ENCODE results near the gene EIF4H.

EIF4H gene

GRCh38 chr7:74183142-74183541, 9.0 kb downstream of the EIF4H start:
- H3K27ac ChIP-seq = peak overlapping the region; percentile 57
- TF ChIP-seq, protein P1, sequence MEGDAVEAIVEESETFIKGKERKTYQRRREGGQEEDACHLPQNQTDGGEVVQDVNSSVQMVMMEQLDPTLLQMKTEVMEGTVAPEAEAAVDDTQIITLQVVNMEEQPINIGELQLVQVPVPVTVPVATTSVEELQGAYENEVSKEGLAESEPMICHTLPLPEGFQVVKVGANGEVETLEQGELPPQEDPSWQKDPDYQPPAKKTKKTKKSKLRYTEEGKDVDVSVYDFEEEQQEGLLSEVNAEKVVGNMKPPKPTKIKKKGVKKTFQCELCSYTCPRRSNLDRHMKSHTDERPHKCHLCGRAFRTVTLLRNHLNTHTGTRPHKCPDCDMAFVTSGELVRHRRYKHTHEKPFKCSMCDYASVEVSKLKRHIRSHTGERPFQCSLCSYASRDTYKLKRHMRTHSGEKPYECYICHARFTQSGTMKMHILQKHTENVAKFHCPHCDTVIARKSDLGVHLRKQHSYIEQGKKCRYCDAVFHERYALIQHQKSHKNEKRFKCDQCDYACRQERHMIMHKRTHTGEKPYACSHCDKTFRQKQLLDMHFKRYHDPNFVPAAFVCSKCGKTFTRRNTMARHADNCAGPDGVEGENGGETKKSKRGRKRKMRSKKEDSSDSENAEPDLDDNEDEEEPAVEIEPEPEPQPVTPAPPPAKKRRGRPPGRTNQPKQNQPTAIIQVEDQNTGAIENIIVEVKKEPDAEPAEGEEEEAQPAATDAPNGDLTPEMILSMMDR (conservative IDR thresholded peaks at IDR 0.05) = no peak

DNA sequence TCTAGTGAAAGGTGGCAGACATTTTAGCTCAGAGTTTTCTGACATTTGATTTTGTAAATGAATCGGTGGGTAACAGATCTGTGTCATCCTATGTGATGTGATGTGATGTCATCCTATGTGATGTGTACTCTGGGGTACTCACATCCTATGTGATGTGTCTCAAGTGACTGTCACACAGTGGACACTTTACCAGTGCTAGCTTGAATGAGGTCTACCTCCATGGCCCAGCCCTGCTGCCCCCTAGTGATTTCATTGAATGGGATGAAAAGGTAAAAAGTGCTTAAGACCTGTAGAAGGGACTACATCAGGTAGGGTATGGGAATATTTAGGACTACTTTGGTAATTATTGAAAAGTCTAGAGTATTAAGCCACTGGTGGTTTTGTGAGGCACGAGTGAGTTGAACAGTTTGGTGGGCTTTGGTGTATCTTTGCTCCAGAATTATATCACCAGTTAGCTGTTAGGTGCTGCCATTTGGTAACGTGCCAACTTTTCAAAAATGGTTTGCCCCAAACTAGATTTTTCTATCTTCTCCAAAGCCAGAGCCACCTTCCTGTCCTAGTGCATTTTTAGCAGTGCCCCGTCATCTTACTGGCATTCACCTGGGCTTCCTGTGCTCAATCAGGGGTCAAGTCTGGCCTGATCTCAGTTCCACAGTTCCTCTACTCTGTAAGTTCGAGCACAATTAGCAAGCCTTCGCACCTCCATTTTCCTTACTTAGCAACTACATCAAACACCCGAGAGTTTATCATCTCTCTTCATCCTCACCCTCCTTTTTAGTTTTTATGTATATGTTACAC, 9.7 kb downstream of the EIF4H start:
- peak overlapping the region; percentile 57 for H3K27ac ChIP-seq
- TF ChIP-seq, protein P1 (conservative IDR thresholded peaks at IDR 0.05) = peak; percentile 52

DNA sequence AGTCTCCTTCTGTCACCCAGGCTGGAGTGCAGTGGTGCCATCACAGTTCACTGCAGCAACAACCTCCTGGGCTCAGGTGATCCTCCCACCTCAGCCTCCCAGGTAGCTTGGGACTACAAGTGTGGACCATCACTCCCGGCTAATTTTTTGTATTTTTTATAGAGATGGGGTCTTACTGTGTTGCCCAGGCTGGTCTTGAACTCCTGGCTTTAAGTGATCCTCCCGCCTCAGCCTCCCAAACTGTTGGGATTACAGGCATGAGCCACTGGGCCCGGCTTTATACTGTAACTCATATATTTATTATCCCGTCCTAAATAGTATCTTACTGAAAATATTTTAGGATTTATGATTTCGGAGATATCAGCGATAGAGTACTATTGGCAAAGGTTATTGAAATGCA, 10.9 kb downstream of the EIF4H start:
- TF ChIP-seq, protein P1 (conservative IDR thresholded peaks at IDR 0.05) = no peak
- H3K27ac ChIP-seq = peak overlapping the region; percentile 57

- peak overlapping the region; percentile 57 for H3K27ac ChIP-seq
- TF ChIP-seq, protein P1 (conservative IDR thresholded peaks at IDR 0.05) = no peak
Measured at GRCh38 chr7:74185636-74186035, 11.5 kb downstream of the EIF4H start.

DNA sequence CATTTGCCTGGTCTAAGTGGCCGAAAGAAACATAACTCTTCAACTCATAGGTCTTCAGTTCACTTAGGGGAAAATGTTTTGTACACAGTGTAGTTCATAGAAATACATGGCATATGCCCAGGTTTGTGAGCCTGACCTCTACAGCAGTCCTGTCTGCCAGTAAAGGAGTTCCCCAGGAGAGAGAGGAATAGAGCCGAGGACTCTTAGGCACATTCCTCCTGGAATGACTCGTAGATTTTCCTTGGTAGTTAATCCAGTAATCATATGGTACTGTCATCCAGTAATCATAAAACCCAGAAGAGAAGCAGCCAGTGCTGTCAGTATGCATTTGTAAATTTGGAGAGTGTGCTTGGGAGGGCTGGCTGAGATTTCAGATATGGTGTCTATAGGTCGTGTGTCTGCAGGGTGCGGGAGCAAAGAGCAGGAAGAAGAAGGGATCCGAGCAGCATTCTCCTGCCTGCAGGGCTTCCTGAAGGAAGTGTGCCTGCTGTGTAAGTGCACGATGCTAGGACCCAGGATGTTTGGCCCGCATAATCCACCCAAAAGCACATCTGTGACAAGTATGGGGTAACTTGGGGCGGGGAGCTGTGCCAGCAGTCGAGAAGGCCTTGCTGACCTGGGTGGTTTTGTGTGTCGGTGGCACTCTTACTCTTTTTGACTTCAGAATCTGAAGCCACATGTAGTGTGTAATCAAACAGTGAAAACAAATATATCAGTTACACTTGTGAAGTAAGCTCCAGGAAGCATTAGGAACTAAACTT, 13.9 kb downstream of the EIF4H start:
- no peak overlapping the region for H3K27ac ChIP-seq
- TF ChIP-seq, protein P1 (conservative IDR thresholded peaks at IDR 0.05) = no peak

GRCh38 chr7:74190259-74190658, 16.1 kb downstream of the EIF4H start:
- TF ChIP-seq, protein P1 (conservative IDR thresholded peaks at IDR 0.05) = no peak
- no peak overlapping the region for H3K27ac ChIP-seq

DNA sequence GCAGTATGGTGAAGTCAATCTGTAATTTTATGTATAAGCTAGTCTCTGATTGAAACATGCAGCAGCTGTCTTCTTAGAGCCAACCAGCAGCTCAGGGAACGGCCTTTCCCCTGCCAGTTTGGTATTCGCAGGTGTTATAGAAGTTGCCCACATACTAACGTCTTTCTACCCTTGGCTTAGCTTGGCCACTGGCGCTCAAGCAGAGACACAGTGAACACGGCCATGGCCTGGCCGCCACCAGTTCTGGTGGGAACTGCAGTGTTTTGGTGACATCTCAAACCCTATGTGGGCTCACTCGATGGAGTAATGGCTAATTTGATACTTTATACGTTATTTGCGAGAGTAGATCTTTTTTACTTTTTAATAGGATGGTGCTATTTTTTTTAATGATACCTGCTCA, 17.1 kb downstream of the EIF4H start:
- TF ChIP-seq, protein P1 (conservative IDR thresholded peaks at IDR 0.05) = no peak
- H3K27ac ChIP-seq = no peak overlapping the region

Data from VCaP (cell line).